HepG2 (cell line): ENCODE measurements around the gene ZMIZ2.

ENCODE experiments used
- ELF4 ChIP-seq: sonication (generic); formaldehyde crosslinking; IDR thresholded peaks from 2 replicates; pipeline ENCODE4 v1.5.0; 2020; ENCODE audit warnings: missing genetic modification reagents, mild to moderate bottlenecking, moderate library complexity, borderline replicate concordance
- HNRNPUL1 ChIP-seq: fragments of 200-400 bp; formaldehyde crosslinking; IDR thresholded peaks from 2 replicates; pipeline ENCODE4 v1.6.1; 2017; ENCODE audit warnings: low read depth, mild to moderate bottlenecking, low read length, moderate library complexity
- MAX ChIP-seq: IDR thresholded peaks from 2 replicates; pipeline ENCODE4 v1.6.1; 2012; ENCODE audit warnings: inconsistent platforms
- NFE2L2 ChIP-seq: fragments of 150-350 bp; IDR thresholded peaks from 2 replicates; pipeline ENCODE4 v1.6.1; 2014; ENCODE audit warnings: low read length
- SMC3 ChIP-seq: IDR thresholded peaks from 2 replicates; pipeline ENCODE4 v1.6.1; 2011; ENCODE audit warnings: low read length, improper control_type of control experiment
- ZFP36 ChIP-seq: fragments of 150-350 bp; IDR thresholded peaks from 2 replicates; pipeline ENCODE4 v1.6.1; 2018; ENCODE audit warnings: borderline replicate concordance, low read length, low read depth; ENCODE audit not compliant: partially characterized antibody
- ZNF3 ChIP-seq: IDR thresholded peaks from 2 replicates; pipeline ENCODE4 v1.7.0; 2017; ENCODE audit warnings: inconsistent platforms
- TF ChIP-seq, protein P1 (sequence below): sonication (generic); formaldehyde crosslinking; IDR thresholded peaks from 2 replicates; pipeline ENCODE4 v1.5.0; 2020; ENCODE audit warnings: mild to moderate bottlenecking, missing genetic modification reagents, moderate library complexity
- TF ChIP-seq, protein P2 (sequence below): sonication (generic); formaldehyde crosslinking; IDR thresholded peaks from 2 replicates; pipeline ENCODE4 v1.4.0; 2020; ENCODE audit warnings: missing genetic modification reagents

DNA sequence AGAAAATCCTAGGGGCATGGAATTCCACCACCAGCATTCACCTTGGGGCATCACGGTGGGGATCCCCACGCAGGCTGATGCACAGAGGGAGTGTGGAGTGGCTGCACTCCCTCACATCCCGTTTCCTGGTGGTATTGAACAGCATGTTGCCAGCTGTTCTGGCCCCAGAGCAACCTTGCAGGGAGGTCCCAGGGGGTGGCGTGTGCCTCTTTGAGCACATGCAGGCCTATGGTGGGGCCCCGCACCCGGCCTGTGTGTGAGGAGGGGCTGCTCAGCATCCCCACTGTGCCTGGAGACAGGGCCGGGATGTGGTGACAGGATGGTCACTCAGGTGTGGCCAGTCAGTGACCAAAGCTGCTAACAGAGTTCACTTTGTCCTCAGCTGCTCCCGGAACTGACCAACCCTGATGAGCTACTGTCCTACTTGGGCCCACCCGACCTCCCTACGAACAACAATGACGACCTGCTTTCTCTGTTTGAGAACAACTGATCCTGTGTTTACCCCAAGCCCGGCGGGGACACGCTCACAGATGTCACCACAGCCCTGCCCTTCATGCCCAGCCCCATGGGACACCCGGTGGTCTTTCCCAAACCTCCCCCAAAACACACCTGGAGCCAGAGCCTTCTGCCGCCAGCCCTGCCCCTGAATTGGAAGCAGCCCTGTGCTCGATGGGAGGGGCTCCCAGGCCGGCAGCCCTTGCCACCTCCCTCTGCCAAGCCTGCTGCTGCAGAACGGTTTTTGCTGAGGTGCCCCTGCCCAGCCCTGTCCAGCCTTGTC, 18.7 kb downstream of the ZMIZ2 start:
- TF ChIP-seq, protein P1, sequence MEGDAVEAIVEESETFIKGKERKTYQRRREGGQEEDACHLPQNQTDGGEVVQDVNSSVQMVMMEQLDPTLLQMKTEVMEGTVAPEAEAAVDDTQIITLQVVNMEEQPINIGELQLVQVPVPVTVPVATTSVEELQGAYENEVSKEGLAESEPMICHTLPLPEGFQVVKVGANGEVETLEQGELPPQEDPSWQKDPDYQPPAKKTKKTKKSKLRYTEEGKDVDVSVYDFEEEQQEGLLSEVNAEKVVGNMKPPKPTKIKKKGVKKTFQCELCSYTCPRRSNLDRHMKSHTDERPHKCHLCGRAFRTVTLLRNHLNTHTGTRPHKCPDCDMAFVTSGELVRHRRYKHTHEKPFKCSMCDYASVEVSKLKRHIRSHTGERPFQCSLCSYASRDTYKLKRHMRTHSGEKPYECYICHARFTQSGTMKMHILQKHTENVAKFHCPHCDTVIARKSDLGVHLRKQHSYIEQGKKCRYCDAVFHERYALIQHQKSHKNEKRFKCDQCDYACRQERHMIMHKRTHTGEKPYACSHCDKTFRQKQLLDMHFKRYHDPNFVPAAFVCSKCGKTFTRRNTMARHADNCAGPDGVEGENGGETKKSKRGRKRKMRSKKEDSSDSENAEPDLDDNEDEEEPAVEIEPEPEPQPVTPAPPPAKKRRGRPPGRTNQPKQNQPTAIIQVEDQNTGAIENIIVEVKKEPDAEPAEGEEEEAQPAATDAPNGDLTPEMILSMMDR (CRISPR knock-in tag), result no peak
- no peak for TF ChIP-seq ZFP36
- TF ChIP-seq MAX, result no peak
- TF ChIP-seq, protein P2, sequence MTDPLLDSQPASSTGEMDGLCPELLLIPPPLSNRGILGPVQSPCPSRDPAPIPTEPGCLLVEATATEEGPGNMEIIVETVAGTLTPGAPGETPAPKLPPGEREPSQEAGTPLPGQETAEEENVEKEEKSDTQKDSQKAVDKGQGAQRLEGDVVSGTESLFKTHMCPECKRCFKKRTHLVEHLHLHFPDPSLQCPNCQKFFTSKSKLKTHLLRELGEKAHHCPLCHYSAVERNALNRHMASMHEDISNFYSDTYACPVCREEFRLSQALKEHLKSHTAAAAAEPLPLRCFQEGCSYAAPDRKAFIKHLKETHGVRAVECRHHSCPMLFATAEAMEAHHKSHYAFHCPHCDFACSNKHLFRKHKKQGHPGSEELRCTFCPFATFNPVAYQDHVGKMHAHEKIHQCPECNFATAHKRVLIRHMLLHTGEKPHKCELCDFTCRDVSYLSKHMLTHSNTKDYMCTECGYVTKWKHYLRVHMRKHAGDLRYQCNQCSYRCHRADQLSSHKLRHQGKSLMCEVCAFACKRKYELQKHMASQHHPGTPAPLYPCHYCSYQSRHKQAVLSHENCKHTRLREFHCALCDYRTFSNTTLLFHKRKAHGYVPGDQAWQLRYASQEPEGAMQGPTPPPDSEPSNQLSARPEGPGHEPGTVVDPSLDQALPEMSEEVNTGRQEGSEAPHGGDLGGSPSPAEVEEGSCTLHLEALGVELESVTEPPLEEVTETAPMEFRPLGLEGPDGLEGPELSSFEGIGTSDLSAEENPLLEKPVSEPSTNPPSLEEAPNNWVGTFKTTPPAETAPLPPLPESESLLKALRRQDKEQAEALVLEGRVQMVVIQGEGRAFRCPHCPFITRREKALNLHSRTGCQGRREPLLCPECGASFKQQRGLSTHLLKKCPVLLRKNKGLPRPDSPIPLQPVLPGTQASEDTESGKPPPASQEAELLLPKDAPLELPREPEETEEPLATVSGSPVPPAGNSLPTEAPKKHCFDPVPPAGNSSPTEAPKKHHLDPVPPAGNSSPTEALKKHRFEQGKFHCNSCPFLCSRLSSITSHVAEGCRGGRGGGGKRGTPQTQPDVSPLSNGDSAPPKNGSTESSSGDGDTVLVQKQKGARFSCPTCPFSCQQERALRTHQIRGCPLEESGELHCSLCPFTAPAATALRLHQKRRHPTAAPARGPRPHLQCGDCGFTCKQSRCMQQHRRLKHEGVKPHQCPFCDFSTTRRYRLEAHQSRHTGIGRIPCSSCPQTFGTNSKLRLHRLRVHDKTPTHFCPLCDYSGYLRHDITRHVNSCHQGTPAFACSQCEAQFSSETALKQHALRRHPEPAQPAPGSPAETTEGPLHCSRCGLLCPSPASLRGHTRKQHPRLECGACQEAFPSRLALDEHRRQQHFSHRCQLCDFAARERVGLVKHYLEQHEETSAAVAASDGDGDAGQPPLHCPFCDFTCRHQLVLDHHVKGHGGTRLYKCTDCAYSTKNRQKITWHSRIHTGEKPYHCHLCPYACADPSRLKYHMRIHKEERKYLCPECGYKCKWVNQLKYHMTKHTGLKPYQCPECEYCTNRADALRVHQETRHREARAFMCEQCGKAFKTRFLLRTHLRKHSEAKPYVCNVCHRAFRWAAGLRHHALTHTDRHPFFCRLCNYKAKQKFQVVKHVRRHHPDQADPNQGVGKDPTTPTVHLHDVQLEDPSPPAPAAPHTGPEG, result no peak
- no peak for TF ChIP-seq SMC3
- TF ChIP-seq ELF4 (CRISPR knock-in tag), result no peak
- no peak for TF ChIP-seq ZNF3 (CRISPR knock-in tag)
- TF ChIP-seq HNRNPUL1, result no peak
- TF ChIP-seq NFE2L2, result no peak
